HepG2 (cell line): ENCODE results near the gene SCGB1C2. TPM values are rescaled to one million over a fixed set of nuclear protein-coding genes. Genes with fewer than 3 reads are reported as not detected.

Source experiments
- ATF3 ChIP-seq: sonication (generic); formaldehyde crosslinking; IDR thresholded peaks from 2 replicates; pipeline ENCODE4 v1.4.0; 2020; ENCODE audit warnings: missing genetic modification reagents
- CTCF ChIP-seq: sonication (generic); formaldehyde crosslinking; IDR thresholded peaks from 2 replicates; pipeline ENCODE4 v1.5.0; 2020; ENCODE audit warnings: mild to moderate bottlenecking, missing genetic modification reagents, moderate library complexity
- GABPB1 ChIP-seq: IDR thresholded peaks from 2 replicates; pipeline ENCODE4 v1.6.1; 2016; ENCODE audit warnings: mild to moderate bottlenecking, missing genetic modification reagents, moderate library complexity, missing compliant biosample characterization
- HNRNPLL ChIP-seq: fragments of 200-400 bp; formaldehyde crosslinking; IDR thresholded peaks from 2 replicates; pipeline ENCODE4 v1.6.1; 2017; ENCODE audit warnings: mild to moderate bottlenecking, low read depth, low read length; ENCODE audit not compliant: poor library complexity, severe bottlenecking
- NCOR1 ChIP-seq: fragments of 200-600 bp; sonication (generic); IDR thresholded peaks from 2 replicates; pipeline ENCODE4 v1.7.0; 2017; ENCODE audit warnings: antibody characterized with exemption, low read length, borderline replicate concordance
- NR2F6 ChIP-seq, 2 experiments: IDR thresholded peaks; 2 replicates each; pipeline ENCODE4 v1.6.1; 2016; ENCODE audit warnings: antibody characterized with exemption in 1 of 2, mild to moderate bottlenecking in 1 of 2
- SIX4 ChIP-seq: sonication (generic); formaldehyde crosslinking; IDR thresholded peaks from 2 replicates; pipeline ENCODE4 v1.4.0; 2020; ENCODE audit warnings: missing genetic modification reagents
- SMAD1 ChIP-seq: sonication (generic); formaldehyde crosslinking; IDR thresholded peaks from 2 replicates; pipeline ENCODE4 v1.4.0; 2020; ENCODE audit warnings: missing genetic modification reagents, low read depth, mild to moderate bottlenecking, borderline replicate concordance
- SMAD9 ChIP-seq: sonication (generic); formaldehyde crosslinking; IDR thresholded peaks from 2 replicates; pipeline ENCODE4 v1.5.1; 2020; ENCODE audit warnings: mild to moderate bottlenecking, missing genetic modification reagents
- SNAPC4 ChIP-seq: sonication (generic); formaldehyde crosslinking; IDR thresholded peaks from 2 replicates; pipeline ENCODE4 v1.4.0; 2020; ENCODE audit warnings: mild to moderate bottlenecking, missing genetic modification reagents
- XRCC5 ChIP-seq: fragments of 200-400 bp; formaldehyde crosslinking; optimal IDR thresholded peaks from 2 replicates; pipeline ENCODE3; 2017; ENCODE audit warnings: mild to moderate bottlenecking, low read length
- ZBTB38 ChIP-seq: sonication (generic); formaldehyde crosslinking; IDR thresholded peaks from 2 replicates; pipeline ENCODE4 v1.5.1; 2020; ENCODE audit warnings: mild to moderate bottlenecking, missing genetic modification reagents
- ZC3H4 ChIP-seq: sonication (generic); formaldehyde crosslinking; IDR thresholded peaks from 2 replicates; pipeline ENCODE4 v1.4.0; 2020; ENCODE audit warnings: missing genetic modification reagents, borderline replicate concordance
- ZIK1 ChIP-seq: sonication (generic); formaldehyde crosslinking; IDR thresholded peaks from 2 replicates; pipeline ENCODE4 v1.5.0; 2020; ENCODE audit warnings: mild to moderate bottlenecking, low read depth, missing genetic modification reagents, borderline replicate concordance
- ZNF230 ChIP-seq: sonication (generic); formaldehyde crosslinking; IDR thresholded peaks from 2 replicates; pipeline ENCODE4 v1.4.0; 2020; ENCODE audit warnings: mild to moderate bottlenecking, missing genetic modification reagents
- ZNF263 ChIP-seq: sonication (generic); formaldehyde crosslinking; IDR thresholded peaks from 2 replicates; pipeline ENCODE4 v1.4.0; 2020; ENCODE audit warnings: missing genetic modification reagents
- ZNF350 ChIP-seq: sonication (generic); formaldehyde crosslinking; IDR thresholded peaks from 2 replicates; pipeline ENCODE4 v1.4.0; 2020; ENCODE audit warnings: mild to moderate bottlenecking, low read depth, missing genetic modification reagents, borderline replicate concordance
- ZNF451 ChIP-seq: sonication (generic); formaldehyde crosslinking; IDR thresholded peaks from 2 replicates; pipeline ENCODE4 v1.5.0; 2020; ENCODE audit warnings: mild to moderate bottlenecking, missing genetic modification reagents
- ZNF484 ChIP-seq: sonication (generic); formaldehyde crosslinking; IDR thresholded peaks from 2 replicates; pipeline ENCODE4 v1.5.1; 2020; ENCODE audit warnings: mild to moderate bottlenecking, low read depth, missing genetic modification reagents, borderline replicate concordance
- ZNF598 ChIP-seq: sonication (generic); formaldehyde crosslinking; IDR thresholded peaks from 2 replicates; pipeline ENCODE4 v1.5.1; 2020; ENCODE audit warnings: mild to moderate bottlenecking, missing genetic modification reagents, borderline replicate concordance
- ZNF672 ChIP-seq: sonication (generic); formaldehyde crosslinking; IDR thresholded peaks from 2 replicates; pipeline ENCODE4 v1.8.1; 2022; ENCODE audit warnings: missing genetic modification reagents
- ZZZ3 ChIP-seq: sonication (generic); formaldehyde crosslinking; IDR thresholded peaks from 2 replicates; pipeline ENCODE4 v1.4.0; 2020; ENCODE audit warnings: missing genetic modification reagents, mild to moderate bottlenecking, borderline replicate concordance
- polyA plus RNA-seq, 8 experiments: library from polyadenylated mRNA; depleted of rRNA in 3 of 8; stranded (reverse) in 7 of 8; unstranded in 1 of 8; fragments of >200 nt; fragmentation: Illumina TruSeq in 4 of 8; extraction: Trizol in 4 of 8; gene quantifications; 2 replicates each; pipeline versions ENCODE4 v1.2.1 to v1.2.3, GENCODE V29; 2011 to 2016; ENCODE audit warnings: low read depth in 4 of 8, missing spikeins in 1 of 8, mixed read lengths in 1 of 8; ENCODE audit not compliant: insufficient read depth in 1 of 8
- total RNA-seq, 5 experiments: library from RNA; depleted of rRNA; stranded (reverse); fragments of >200 nt; fragmentation: Illumina TruSeq; extraction: Trizol; gene quantifications; 2 replicates each; pipeline ENCODE4 v1.2.3, GENCODE V29; 2016; ENCODE audit warnings: low read depth in 1 of 5

The SCGB1C2 gene
- total and polyA plus RNA-seq, 2 of the 13 experiments (the other 11 are each of a cell fraction or from before 2014, with no cell fraction given): not detected

GRCh38 chr17:143785-144281, 6.5 kb downstream of the SCGB1C2 start (continued):
- TF ChIP-seq ZNF451 (CRISPR knock-in tag) (no peak), ZC3H4 (CRISPR knock-in tag) (no peak), ZNF230 (CRISPR knock-in tag) (0 out of 2 replicates have a peak, but pooled peaks have one; percentile 30), SIX4 (no peak), ZNF350 (CRISPR knock-in tag) (no peak), CTCF (peak; percentile 91), ZNF484 (no peak), ZIK1 (CRISPR knock-in tag) (no peak), ATF3 (no peak), HNRNPLL (peak; percentile 16), ZNF598 (CRISPR knock-in tag) (peak; percentile 60; the same call in 1 of the 2 replicates), GABPB1 (peak; percentile 45; the same call in 1 of the 2 replicates), ZBTB38 (0 out of 2 replicates have a peak, but pooled peaks have one; percentile 25), XRCC5 (peak; percentile 51), SNAPC4 (no peak), ZZZ3 (CRISPR knock-in tag) (no peak), ZNF672 (no peak), SMAD1 (CRISPR knock-in tag) (no peak), ZNF263 (CRISPR knock-in tag) (0 out of 2 replicates have a peak, but pooled peaks have one; percentile 11), SMAD9 (CRISPR knock-in tag) (no peak), NR2F6 (IDR thresholded peaks at IDR 0.05) (no peak), NR2F6 (CRISPR knock-in tag; IDR thresholded peaks at IDR 0.05) (no peak), NCOR1 (no peak)
